IMR-90 (cell line): ENCODE measurements around the gene ARAP1. TPM values are rescaled to one million over a fixed set of nuclear protein-coding genes. Genes with fewer than 3 reads are reported as not detected.

Experiments used
- ATAC-seq: fragments of 200-7000 bp; cut with Tn5 transposase; 2 replicates; pipeline ENCODE4 v1.9.1; 2020; ENCODE audit warnings: low read depth, mild to moderate bottlenecking, moderate library complexity
- BruUV-seq: library from RNA; stranded (reverse); fragments of 400-500 nt; replicated peaks from 2 replicates; lab custom pipeline; 2021; lab: Mats Ljungman, UMichigan
- CTCF ChIA-PET: fragments of 300-600 bp; formaldehyde crosslinking; extraction: SDS; loops from one replicate; lab custom pipeline; 2021; ENCODE audit warnings: antibody characterized with exemption; lab: Yijun Ruan, JAX
- POLR2A ChIA-PET: fragments of 300-600 bp; sonication (Branson Sonifier 250); formaldehyde crosslinking; loops from one replicate; lab custom pipeline; 2022; ENCODE audit warnings: antibody characterized with exemption; ENCODE audit not compliant: unreplicated experiment; lab: Charles Lee
- DNase-seq: peaks from one replicate; pipeline ENCODE4 v3.0.0; 2013
- H2AFZ ChIP-seq: replicated peaks from 2 replicates; pipeline ENCODE3; 2013; ENCODE audit warnings: low read length, mild to moderate bottlenecking; ENCODE audit not compliant: poor library complexity
- H2AK5ac ChIP-seq: 2 replicates; pipeline ENCODE4 v1.6.1; 2013; ENCODE audit warnings: low read depth, low read length, inconsistent platforms
- H2AK9ac ChIP-seq: replicated peaks from 2 replicates; pipeline ENCODE3; 2013; ENCODE audit warnings: mild to moderate bottlenecking, low read depth, low read length, moderate library complexity; ENCODE audit not compliant: poor library complexity
- H2BK120ac ChIP-seq: 2 replicates; pipeline ENCODE4 v1.6.1; 2013; ENCODE audit warnings: low read depth, low read length, inconsistent platforms
- H2BK15ac ChIP-seq: 3 replicates; pipeline ENCODE4 v1.6.1; 2013; ENCODE audit warnings: low read depth, low read length, inconsistent platforms
- H2BK20ac ChIP-seq: 2 replicates; pipeline ENCODE4 v1.6.1; 2013; ENCODE audit warnings: low read depth, mild to moderate bottlenecking, inconsistent platforms, low read length, moderate library complexity
- H2BK5ac ChIP-seq: 2 replicates; pipeline ENCODE4 v1.6.1; 2013; ENCODE audit warnings: mild to moderate bottlenecking, low read depth, low read length, inconsistent platforms; ENCODE audit not compliant: poor library complexity, severe bottlenecking
- H3K14ac ChIP-seq: replicated peaks from 2 replicates; pipeline ENCODE4 v1.6.1; 2013; ENCODE audit warnings: low read depth, low read length, inconsistent platforms
- H3K18ac ChIP-seq: 2 replicates; pipeline ENCODE4 v1.6.1; 2013; ENCODE audit warnings: low read depth, low read length, control low read depth
- H3K23ac ChIP-seq: 2 replicates; pipeline ENCODE4 v1.6.1; 2013; ENCODE audit warnings: low read depth, low read length, inconsistent platforms
- H3K27ac ChIP-seq: 2 replicates; pipeline ENCODE4 v1.5.1; 2013; ENCODE audit warnings: mild to moderate bottlenecking, control low read depth, low read length; ENCODE audit not compliant: insufficient read depth
- H3K27me3 ChIP-seq: 2 replicates; pipeline ENCODE4 v1.6.1; 2013; ENCODE audit warnings: low read length; ENCODE audit not compliant: control insufficient read depth, insufficient read depth
- H3K36me3 ChIP-seq: 2 replicates; pipeline ENCODE4 v1.6.1; 2013; ENCODE audit warnings: low read length, mixed read lengths; ENCODE audit not compliant: control insufficient read depth, insufficient read depth
- H3K4ac ChIP-seq: 2 replicates; pipeline ENCODE4 v1.6.1; 2013; ENCODE audit warnings: low read depth, low read length, inconsistent platforms
- H3K4me1 ChIP-seq: 2 replicates; pipeline ENCODE4 v1.6.1; 2013; ENCODE audit warnings: low read length, mixed read lengths; ENCODE audit not compliant: control insufficient read depth, insufficient read depth
- H3K4me2 ChIP-seq: 2 replicates; pipeline ENCODE4 v1.6.1; 2013; ENCODE audit warnings: low read depth, mild to moderate bottlenecking, control low read depth, low read length, moderate library complexity
- H3K4me3 ChIP-seq: 2 replicates; pipeline ENCODE4 v1.5.1; 2013; ENCODE audit warnings: low read depth, mild to moderate bottlenecking, control low read depth, low read length, moderate library complexity; ENCODE audit not compliant: insufficient read depth
- H3K56ac ChIP-seq: 2 replicates; pipeline ENCODE4 v1.6.1; 2013; ENCODE audit warnings: low read length, inconsistent platforms; ENCODE audit not compliant: insufficient read depth; ENCODE audit errors: extremely low read depth
- H3K79me1 ChIP-seq, 2 experiments: 2 replicates each; pipeline ENCODE4 v1.6.1; 2013; ENCODE audit warnings: low read length in 2 of 2, inconsistent platforms in 1 of 2, low read depth in 1 of 2
- H3K9ac ChIP-seq: 2 replicates; pipeline ENCODE4 v1.6.1; 2013; ENCODE audit warnings: low read depth, low read length, control low read depth
- H3K9me1 ChIP-seq: 2 replicates; pipeline ENCODE4 v1.6.1; 2013; ENCODE audit warnings: low read length, inconsistent platforms; ENCODE audit not compliant: insufficient read depth
- H3K9me3 ChIP-seq: 2 replicates; pipeline ENCODE4 v1.6.1; 2013; ENCODE audit warnings: low read length; ENCODE audit not compliant: control insufficient read depth, insufficient read depth
- H4K20me1 ChIP-seq: 2 replicates; pipeline ENCODE4 v1.6.1; 2013; ENCODE audit warnings: low read length, inconsistent platforms; ENCODE audit not compliant: insufficient read depth
- H4K5ac ChIP-seq: 2 replicates; pipeline ENCODE4 v1.6.1; 2013; ENCODE audit warnings: mild to moderate bottlenecking, low read depth, low read length, control low read depth
- H4K8ac ChIP-seq, 2 experiments: 2 replicates each; pipeline ENCODE4 v1.6.1; 2013; ENCODE audit warnings: low read depth in 2 of 2, low read length in 2 of 2, control low read depth in 1 of 2, inconsistent platforms in 1 of 2
- H4K91ac ChIP-seq: 2 replicates; pipeline ENCODE4 v1.6.1; 2013; ENCODE audit warnings: low read depth, low read length, inconsistent platforms; ENCODE audit not compliant: insufficient read depth
- BHLHE40 ChIP-seq: fragments of 150-350 bp; IDR thresholded peaks from 2 replicates; pipeline ENCODE4 v1.6.1; 2016; ENCODE audit warnings: mild to moderate bottlenecking, low read depth, low read length
- MAFK ChIP-seq: IDR thresholded peaks from 2 replicates; pipeline ENCODE4 v1.6.1; 2012; ENCODE audit warnings: low read depth, low read length, improper control_type of control experiment
- MXI1 ChIP-seq: IDR thresholded peaks from 2 replicates; pipeline ENCODE4 v1.6.1; 2012; ENCODE audit warnings: low read depth, mild to moderate bottlenecking, low read length, moderate library complexity, borderline replicate concordance
- NFE2L2 ChIP-seq: fragments of 150-350 bp; IDR thresholded peaks from 2 replicates; pipeline ENCODE4 v1.6.1; 2016; ENCODE audit warnings: low read depth, mild to moderate bottlenecking, low read length
- POLR2A ChIP-seq: IDR thresholded peaks from 2 replicates; pipeline ENCODE4 v1.6.1; 2012; ENCODE audit warnings: mild to moderate bottlenecking, low read depth, low read length
- WGBS, 2 experiments: methylation state at CpG; one replicate each; pipeline versions ENCODE4 v1.1.5 to v1.1.7; 2013; ENCODE audit warnings: missing lambda C conversion rate in 2 of 2; ENCODE audit not compliant: insufficient read length in 1 of 2; ENCODE audit errors: extremely low coverage in 2 of 2; 5-methylcytosine and 5-hydroxymethylcytosine counted together
- dilution Hi-C: fragments of 300-500 bp; cut with HindIII; formaldehyde crosslinking; loops from one replicate; pipeline ENCODE4 v1.14.3; 2018; ENCODE audit warnings: low sequenced_read_pairs; ENCODE audit not compliant: unreplicated experiment
- in situ Hi-C: fragments of 300-500 bp; cut with MboI; formaldehyde crosslinking; loops from 3 replicates; pipeline ENCODE4 v1.14.3; 2019; ENCODE audit warnings: low sequenced_read_pairs, inconsistent platforms, mixed read lengths
- intact Hi-C: fragments of 100-400 bp; cut with micrococcal nuclease; formaldehyde crosslinking; loops from 2 replicates; pipeline ENCODE4 v1.10.0; 2022
- polyA plus RNA-seq, 3 experiments: library from polyadenylated mRNA; depleted of rRNA; stranded (reverse); fragments of >200 nt; gene quantifications; 2 replicates each; pipeline ENCODE4 v1.2.3, GENCODE V29; 2012; ENCODE audit warnings: low replicate concordance in 1 of 3
- total RNA-seq: library from RNA; depleted of rRNA; stranded (reverse); fragments of >200 nt; gene quantifications from 2 replicates; pipeline ENCODE4 v1.2.3, GENCODE V29; 2012
- TF ChIP-seq, protein P1 (sequence below): fragments of 150-350 bp; IDR thresholded peaks from 2 replicates; pipeline ENCODE4 v1.6.1; 2016; ENCODE audit warnings: low read depth, mild to moderate bottlenecking, low read length, moderate library complexity, borderline replicate concordance
- TF ChIP-seq, protein P2 (sequence below): fragments of 150-350 bp; IDR thresholded peaks from 2 replicates; pipeline ENCODE4 v1.6.1; 2017; ENCODE audit warnings: mild to moderate bottlenecking, antibody characterized with exemption, low read length, low read depth

Gene ARAP1
- total and polyA plus RNA-seq, 2 of the 4 experiments (the other 2 are of a cell fraction) = 37.6 to 63.1 TPM

DNA sequence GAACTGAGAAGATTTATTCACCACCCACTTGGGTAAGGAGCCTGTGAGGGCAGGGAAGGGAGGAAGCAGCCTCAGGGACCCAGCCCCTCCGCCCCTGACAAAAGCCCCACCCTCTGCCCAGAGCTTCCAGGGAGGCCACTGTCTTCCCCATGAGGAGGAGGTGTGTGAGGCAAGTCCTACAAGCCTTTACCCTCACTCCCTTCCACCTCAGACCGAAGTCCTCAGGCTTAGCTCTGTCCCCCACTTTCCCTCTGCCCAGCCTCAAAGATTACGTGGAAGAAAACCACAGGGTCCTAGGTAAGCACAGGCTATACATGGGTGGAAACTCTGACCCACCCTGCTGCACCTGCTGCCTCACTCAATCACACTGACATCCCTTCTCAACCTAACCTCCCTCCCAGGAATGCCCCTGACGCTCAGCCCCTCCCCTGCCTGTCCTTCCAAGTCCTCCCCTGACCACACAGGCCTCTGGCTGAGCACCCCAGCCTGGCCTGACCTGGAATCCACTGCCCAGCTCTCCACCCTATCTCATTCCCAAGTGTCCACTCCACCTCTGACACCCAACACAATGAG is 3.6 kb upstream of the ARAP1 start:
- Histone ChIP-seq H2BK20ac (no peak overlapping the region), H4K8ac (no peak overlapping the region), H3K4ac (no peak overlapping the region), H2BK15ac (no peak overlapping the region), H2AK9ac (no peak overlapping the region), H3K56ac (no peak overlapping the region), H3K14ac (no peak overlapping the region), H3K4me3 (no peak overlapping the region), H4K91ac (no peak overlapping the region), H2BK120ac (no peak overlapping the region; the same call in 1 of the 2 replicates), H4K5ac (no peak overlapping the region), H3K18ac (no peak overlapping the region), H3K79me1 (peaks cover 12 to 32% of the 10 kb centered on the region in 2 experiments), H3K23ac (no peak overlapping the region), H3K4me1 (peaks cover 18% of the 10 kb centered on the region), H3K36me3 (no peaks in the 10 kb centered on the region), H2BK5ac (no peak overlapping the region), H3K9me1 (peaks cover 26% of the 10 kb centered on the region), H3K9me3 (peaks cover under 1% of the 10 kb centered on the region; the same call in 1 of the 2 replicates), H3K27ac (no peak overlapping the region), H3K27me3 (no peaks in the 10 kb centered on the region), H3K9ac (no peak overlapping the region), H3K4me2 (no peak overlapping the region), H2AK5ac (no peak overlapping the region), H2AFZ (no peak overlapping the region), H4K20me1 (peaks cover 4% of the 10 kb centered on the region; the same call in 1 of the 2 replicates)
- no peak for TF ChIP-seq BHLHE40
- TF ChIP-seq, protein P1, sequence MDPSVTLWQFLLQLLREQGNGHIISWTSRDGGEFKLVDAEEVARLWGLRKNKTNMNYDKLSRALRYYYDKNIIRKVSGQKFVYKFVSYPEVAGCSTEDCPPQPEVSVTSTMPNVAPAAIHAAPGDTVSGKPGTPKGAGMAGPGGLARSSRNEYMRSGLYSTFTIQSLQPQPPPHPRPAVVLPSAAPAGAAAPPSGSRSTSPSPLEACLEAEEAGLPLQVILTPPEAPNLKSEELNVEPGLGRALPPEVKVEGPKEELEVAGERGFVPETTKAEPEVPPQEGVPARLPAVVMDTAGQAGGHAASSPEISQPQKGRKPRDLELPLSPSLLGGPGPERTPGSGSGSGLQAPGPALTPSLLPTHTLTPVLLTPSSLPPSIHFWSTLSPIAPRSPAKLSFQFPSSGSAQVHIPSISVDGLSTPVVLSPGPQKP = no peak
- TF ChIP-seq POLR2A = no peak
- TF ChIP-seq NFE2L2 = no peak
- TF ChIP-seq, protein P2, sequence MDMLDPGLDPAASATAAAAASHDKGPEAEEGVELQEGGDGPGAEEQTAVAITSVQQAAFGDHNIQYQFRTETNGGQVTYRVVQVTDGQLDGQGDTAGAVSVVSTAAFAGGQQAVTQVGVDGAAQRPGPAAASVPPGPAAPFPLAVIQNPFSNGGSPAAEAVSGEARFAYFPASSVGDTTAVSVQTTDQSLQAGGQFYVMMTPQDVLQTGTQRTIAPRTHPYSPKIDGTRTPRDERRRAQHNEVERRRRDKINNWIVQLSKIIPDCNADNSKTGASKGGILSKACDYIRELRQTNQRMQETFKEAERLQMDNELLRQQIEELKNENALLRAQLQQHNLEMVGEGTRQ = no peak
- TF ChIP-seq MAFK = no peak
- no peak for TF ChIP-seq MXI1
- in situ Hi-C loops (no loop called here), dilution Hi-C loops (no loop called here), intact Hi-C loops (no loop called here)
- POLR2A ChIA-PET = no interaction called here
- WGBS, 2 experiments = no CpG with 5 or more reads among the region's 4 CpGs
- ATAC-seq (no peak), DNase-seq (no peak)
- CTCF ChIA-PET = no interaction called here
- no TSS peak for BruUV-seq
